NCI-H1105 treated with DMSO at 0.1 percent for 48 hours (cell line): ENCODE results near the gene FANCI.
"Not testable (repeated sequence)": the region's sequence is repeated elsewhere in the genome, so short reads cannot be mapped to it uniquely, and the experiment has no call there.

Experiments used
- DNase-seq: peaks from one replicate; lab custom pipeline; 2025; lab: John Stamatoyannopoulos, UW

FANCI gene

GRCh38 chr15:89225588-89225987 is 18.2 kb upstream of the FANCI start:
- no peak for DNase-seq

DNA sequence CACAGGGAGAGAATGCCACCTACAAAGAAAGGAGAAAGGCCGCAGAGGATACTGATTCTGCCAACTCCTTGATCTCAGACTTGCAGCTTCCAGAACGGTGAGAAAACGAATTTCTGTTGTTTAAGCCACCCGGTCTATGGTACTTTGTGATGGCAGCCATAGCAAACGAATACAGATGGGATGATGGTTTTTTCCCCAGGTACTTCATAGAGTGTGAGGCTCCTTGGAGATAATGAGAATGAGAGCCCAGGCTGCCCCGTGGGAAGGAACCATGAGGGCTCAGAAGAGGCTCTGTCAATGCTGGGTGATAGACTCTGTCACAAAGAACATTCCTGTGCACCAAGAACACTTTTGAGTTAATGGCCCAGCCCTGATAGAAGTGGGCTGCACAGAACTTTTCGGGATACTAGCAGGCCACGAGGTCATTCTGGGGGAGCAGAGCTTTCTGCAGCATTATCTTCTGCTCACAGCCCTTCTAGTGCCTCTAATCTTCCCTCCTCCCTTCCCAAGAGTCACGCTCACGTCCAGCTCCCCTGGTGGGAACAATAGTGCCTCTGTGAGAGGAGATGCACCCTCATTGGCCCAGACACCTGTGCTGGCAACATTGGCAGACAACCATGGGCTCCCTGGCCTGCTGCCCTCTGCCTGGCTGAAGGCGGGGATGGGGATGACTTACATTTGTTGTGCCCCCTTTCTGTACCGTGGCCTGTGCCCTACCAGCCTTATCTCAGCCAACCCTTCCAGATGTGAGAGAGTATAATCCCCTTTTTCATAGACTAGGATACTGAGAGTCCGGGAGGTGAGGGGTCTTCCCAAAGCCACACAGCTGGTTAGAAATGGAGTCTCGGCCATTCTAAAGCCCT is 17.2 kb upstream of the FANCI start:
- DNase-seq: no peak

- DNase-seq: no peak
Observed at GRCh38 chr15:89227425-89227824, 16.4 kb upstream of the FANCI start.

DNA sequence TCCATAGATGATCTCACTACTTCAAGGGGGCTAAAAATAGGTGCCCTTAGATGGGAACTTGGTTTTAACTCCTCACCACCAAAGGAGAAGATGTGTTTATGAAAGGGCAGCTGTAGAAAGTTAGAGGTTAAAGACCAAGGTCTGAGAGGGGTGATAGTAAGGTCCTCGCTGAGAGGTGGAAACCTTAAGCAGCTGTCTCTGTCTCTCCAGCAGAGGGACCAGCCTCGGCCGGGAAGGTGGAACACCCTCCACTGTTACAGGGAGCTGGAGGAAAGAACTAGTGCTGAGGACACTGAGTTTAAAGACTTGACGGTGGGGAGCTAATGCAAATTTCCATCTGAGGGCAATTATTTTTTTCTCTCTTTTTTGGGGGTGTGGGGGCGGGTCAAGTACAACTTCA is 13.5 kb upstream of the FANCI start:
- no peak for DNase-seq

DNA sequence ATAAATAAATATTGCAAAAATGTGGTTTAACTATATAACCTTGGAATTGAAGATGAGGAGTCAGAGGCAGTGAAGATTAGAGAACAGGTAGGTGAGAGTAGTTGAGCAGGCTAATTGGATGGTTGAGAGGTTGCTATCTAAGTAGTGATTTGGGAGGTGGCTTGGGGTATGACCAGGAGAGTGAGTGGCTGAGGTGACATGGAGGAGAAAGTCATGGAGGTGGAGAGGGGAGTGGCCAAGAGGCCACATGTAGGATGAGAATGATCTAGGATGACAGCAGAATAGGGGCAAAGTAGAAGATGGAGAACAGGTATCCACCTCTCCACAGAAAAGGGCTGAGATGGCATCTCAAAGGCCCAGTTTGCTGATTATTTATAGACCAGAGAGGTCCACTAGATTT is 11.9 kb upstream of the FANCI start:
- no peak for DNase-seq

- DNase-seq: not testable (repeated sequence)
Observed at GRCh38 chr15:89239883-89240810, 3.6 kb upstream of the FANCI start.

DNA sequence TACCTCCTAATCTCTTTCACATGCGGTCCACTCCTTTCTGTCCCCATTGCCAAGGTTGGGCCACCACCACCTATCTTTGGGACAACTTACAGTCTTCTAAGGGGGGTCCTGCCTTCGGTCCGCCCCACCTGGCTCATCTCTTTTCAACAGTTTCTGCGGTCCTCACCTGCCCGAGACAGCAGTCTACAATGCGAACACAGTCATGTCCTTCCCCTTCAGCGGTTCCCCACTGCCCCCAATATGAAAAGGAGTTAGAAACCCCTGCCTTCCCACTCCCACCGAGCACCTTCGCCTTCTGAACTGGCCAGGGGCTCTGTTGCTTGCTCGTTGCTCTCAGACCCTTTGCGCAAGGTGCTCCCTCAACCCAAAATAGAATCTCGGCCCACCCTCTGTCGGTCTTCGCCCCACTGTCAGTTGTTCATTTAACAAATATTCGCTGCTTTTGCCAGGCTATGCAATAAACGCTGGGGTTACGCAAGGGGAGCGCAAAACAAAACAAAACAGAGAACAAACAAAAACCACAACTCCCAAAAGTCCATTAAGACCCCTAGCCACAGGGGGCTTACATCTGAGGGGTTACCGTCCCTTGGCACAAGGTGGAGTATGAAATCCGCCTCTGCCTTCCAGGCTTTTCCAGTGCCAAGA is 611 bp upstream of the FANCI start:
- DNase-seq: no peak

GRCh38 chr15:89244574-89244903 is 760 bp downstream of the FANCI start:
- no peak for DNase-seq

- DNase-seq: no peak
Observed at GRCh38 chr15:89247446-89247845, 3.7 kb downstream of the FANCI start.

DNA sequence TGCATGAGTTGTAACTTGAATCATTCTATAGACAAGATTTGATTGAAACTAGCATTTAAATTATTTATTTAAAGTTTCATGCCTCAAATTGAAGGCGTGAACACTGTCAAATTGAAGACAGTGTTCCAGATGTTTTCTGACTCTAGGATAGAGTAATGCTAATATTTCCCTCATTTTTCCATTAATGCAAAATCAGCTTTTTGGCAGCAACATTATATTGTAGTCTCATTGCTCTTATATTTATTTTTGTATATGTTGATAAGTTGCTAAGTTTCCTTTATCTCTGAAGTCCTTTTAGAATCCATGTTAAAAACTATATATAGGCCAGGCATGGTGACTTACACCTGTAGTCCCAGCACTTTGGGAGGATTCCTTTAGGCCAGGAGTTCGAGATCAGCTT is 4.8 kb downstream of the FANCI start:
- no peak for DNase-seq

GRCh38 chr15:89250142-89250541 is 6.4 kb downstream of the FANCI start:
- DNase-seq: not testable (repeated sequence)

DNA sequence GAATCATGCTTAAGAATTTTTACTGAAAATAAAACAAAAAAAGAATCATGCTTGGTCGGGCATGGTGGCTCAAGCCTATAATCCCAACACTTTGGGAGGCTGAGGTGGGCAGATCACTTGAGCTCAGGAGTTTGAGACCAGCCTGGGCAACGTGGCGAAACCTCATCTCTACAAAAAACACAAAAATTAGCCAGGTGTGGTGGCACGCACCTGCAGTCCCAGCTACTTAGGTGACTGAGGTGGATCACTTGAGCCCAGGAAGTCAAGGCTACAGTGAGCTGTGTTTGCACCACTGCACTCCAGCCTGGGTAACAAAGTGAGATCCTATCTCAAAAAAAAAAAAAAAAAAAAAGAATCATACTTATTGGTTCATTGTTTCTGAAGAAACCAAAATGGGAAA is 33.5 kb downstream of the FANCI start:
- not testable (repeated sequence) for DNase-seq

- DNase-seq: no peak
Observed at GRCh38 chr15:89278307-89278706, 34.5 kb downstream of the FANCI start.

DNA sequence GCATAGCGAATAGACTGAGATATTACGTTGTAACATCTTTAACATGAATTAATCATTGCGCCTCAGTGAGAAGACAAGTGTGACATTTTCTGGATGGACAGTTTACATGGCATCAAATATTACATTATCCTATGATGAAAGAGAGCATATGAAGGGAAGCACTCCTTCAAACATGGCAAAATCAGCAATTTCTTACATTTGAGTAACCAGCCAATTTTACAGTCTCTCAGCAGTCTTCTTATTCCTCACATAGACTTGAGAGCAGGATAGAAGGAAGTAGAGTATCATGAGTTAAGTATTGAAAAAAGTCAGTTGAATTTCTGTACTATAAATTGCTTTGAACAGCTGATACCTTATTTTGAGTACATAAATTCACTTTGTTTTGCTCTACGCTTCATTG is 38.9 kb downstream of the FANCI start:
- DNase-seq: no peak

GRCh38 chr15:89283201-89283600 is 39.4 kb downstream of the FANCI start:
- DNase-seq: no peak

DNA sequence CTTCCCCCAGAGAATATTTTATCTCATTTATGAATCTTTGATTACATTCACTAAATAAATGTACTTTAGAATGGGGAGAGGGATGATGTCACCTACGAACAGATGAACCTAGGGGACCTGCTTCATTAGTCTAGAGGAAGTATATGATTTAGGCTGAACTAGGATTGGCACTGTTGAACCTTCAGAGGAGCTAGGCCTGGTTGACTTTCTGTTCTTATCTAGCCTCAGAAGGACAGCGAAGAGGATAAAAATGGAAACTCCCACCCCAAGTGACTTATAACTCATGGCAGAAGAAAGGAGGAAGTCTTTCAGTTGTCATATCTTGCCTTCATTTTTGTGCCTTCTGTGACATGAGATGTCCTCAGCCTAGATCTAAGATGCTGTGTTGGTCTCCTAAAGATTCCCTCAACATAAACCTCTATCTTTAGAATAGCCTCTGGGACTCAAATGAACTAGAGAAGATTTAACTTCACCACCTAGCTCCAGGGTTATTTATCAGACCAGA is 48.2 kb downstream of the FANCI start:
- no peak for DNase-seq

DNA sequence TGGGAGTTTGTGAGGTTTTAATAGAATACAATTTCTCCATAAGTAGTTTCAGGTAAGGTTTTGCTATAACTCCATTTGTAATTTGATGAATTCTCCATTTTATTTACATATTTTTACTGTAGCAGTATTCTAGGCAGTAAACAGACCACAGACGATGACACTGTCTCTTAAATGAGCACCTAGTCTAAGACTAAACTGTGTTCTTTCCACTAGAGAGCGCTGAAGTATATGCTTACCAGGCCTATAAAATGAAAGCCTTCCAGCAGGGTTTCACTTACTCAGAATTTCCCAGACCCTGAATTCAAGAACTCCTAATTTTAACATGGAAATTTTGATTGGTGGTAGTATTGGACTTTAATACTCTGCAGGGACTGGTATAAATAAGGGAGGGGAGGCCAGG is 49.2 kb downstream of the FANCI start:
- DNase-seq: no peak

DNA sequence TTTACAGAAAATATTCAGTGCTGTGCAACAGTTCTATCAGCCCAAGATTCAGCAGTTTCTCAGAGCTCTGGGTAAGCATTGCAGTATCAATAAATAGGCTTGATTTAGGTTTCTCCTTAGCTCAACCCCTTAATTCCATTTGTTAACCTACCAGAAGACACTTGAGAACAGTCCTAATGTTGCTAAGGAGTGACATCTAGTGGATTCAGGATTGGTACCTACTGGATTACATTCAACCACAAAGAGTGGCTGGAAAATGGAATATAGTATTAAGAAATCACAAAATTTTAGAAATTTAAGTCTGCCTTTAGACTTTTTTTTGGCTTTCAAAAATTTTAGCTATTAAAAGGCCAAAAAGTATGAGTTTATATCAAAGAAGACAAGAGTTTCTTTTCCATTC is 56.1 kb downstream of the FANCI start:
- DNase-seq: no peak

- no peak for DNase-seq
Observed at GRCh38 chr15:89301304-89302089, 57.7 kb downstream of the FANCI start.

DNA sequence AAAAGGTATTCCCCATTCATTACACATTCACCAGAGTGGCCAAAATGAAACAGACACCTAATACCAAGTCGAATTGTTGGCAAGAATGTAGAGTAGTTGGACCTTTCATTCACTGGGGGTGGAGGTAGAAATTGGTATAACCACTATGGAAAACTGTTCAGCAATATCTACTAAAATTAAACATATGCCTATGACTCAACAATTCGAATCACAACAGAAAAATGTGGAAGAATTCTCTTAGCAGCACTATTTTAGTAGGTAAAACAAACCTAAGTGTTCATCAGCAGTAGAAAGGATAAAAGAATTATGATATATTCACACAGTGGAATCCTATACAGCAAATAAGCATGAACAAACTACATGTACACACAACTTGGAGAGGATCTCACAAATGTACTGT is 60.2 kb downstream of the FANCI start:
- no peak for DNase-seq

GRCh38 chr15:89305395-89305794 is 61.6 kb downstream of the FANCI start:
- no peak for DNase-seq
